GM18505 (cell line): ENCODE results near the gene ARHGAP32.
"Not testable (repeated sequence)": the region's sequence is repeated elsewhere in the genome, so short reads cannot be mapped to it uniquely, and the experiment has no call there.

Source experiments
- ATAC-seq: cut with Tn5 transposase; IDR thresholded peaks from one replicate; pipeline ENCODE4 v1.9.1; 2021; ENCODE audit not compliant: unreplicated experiment
- POLR2A ChIP-seq: IDR thresholded peaks from 4 replicates; pipeline ENCODE4 v1.6.1; 2011; ENCODE audit warnings: borderline replicate concordance; ENCODE audit not compliant: insufficient read depth, insufficient read length; ENCODE audit errors: extremely low read depth

ARHGAP32 gene

GRCh38 chr11:129215506-129216245, 23.6 kb upstream of the ARHGAP32 start:
- TF ChIP-seq POLR2A, result no peak
- no peak for ATAC-seq

GRCh38 chr11:129214710-129215295, 22.7 kb upstream of the ARHGAP32 start:
- no peak for TF ChIP-seq POLR2A
- no peak for ATAC-seq

GRCh38 chr11:129213261-129213660, 21.1 kb upstream of the ARHGAP32 start:
- ATAC-seq, result no peak
- TF ChIP-seq POLR2A, result no peak

GRCh38 chr11:129211397-129211796, 19.3 kb upstream of the ARHGAP32 start:
- ATAC-seq, result no peak
- TF ChIP-seq POLR2A, result no peak

- no peak for ATAC-seq
- no peak for TF ChIP-seq POLR2A
Observed at GRCh38 chr11:129210831-129211181, 18.7 kb upstream of the ARHGAP32 start.

- TF ChIP-seq POLR2A, result no peak
- ATAC-seq, result no peak
Observed at GRCh38 chr11:129209891-129210830, 18.0 kb upstream of the ARHGAP32 start.

- TF ChIP-seq POLR2A, result no peak
Observed at GRCh38 chr11:129208863-129209262, 16.7 kb upstream of the ARHGAP32 start.

GRCh38 chr11:129204150-129204838, 12.2 kb upstream of the ARHGAP32 start:
- TF ChIP-seq POLR2A, result no peak

More at GRCh38 chr11:129208863-129209262, 16.7 kb upstream of the ARHGAP32 start:
- no peak for ATAC-seq

GRCh38 chr11:129202646-129203045, 10.5 kb upstream of the ARHGAP32 start:
- TF ChIP-seq POLR2A, result no peak

More at GRCh38 chr11:129204150-129204838, 12.2 kb upstream of the ARHGAP32 start:
- no peak for ATAC-seq

GRCh38 chr11:129195682-129196081, 3.6 kb upstream of the ARHGAP32 start:
- ATAC-seq, result no peak
- TF ChIP-seq POLR2A, result no peak

More at GRCh38 chr11:129202646-129203045, 10.5 kb upstream of the ARHGAP32 start:
- ATAC-seq, result no peak

- no peak for TF ChIP-seq POLR2A
- no peak for ATAC-seq
Observed at GRCh38 chr11:129191649-129192048, 476 bp downstream of the ARHGAP32 start.

- ATAC-seq, result no peak
- TF ChIP-seq POLR2A, result no peak
Observed at GRCh38 chr11:129190087-129190486, 2.0 kb downstream of the ARHGAP32 start.

GRCh38 chr11:129189646-129190045, 2.5 kb downstream of the ARHGAP32 start:
- no peak for ATAC-seq
- no peak for TF ChIP-seq POLR2A

GRCh38 chr11:129185082-129185481, 7.0 kb downstream of the ARHGAP32 start:
- not testable (repeated sequence) for ATAC-seq
